ENCODE results near the gene LRMDA.

DNA sequence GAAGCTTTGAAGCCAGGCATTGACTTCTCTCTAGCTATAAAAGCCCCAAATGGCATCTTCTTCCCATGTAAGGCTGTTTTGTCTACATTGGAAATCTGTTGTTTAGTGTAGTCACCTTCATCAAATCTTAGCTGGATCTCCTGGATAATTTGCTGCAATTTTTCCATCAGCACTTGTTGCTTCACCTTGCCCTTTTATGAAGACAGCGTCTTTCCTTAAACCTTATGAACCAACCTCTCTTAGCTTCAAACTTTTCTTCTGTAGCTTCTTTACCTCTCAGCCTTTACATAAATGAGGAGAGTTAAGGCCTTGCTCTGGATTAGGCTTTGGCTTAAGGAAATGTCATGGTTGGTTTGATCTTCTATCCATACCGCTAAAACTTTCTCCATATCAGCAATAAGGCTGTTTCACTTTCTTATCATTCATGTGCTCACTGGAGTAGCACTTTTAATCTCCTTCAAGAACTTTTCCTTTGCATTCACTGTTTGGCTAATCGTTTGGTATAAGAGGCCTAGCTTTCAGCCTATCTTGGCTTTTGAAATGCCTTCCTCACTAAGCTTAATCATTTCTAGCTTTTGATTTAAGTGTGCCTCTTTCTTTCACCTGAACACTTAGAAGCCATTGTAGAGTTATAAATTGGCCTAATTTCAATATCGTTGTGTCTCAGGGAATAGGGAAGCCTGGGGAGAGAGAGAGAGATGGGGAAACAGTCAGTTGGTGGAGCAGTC, 803.2 kb downstream of the LRMDA start:
- TF ChIP-seq, protein P1, sequence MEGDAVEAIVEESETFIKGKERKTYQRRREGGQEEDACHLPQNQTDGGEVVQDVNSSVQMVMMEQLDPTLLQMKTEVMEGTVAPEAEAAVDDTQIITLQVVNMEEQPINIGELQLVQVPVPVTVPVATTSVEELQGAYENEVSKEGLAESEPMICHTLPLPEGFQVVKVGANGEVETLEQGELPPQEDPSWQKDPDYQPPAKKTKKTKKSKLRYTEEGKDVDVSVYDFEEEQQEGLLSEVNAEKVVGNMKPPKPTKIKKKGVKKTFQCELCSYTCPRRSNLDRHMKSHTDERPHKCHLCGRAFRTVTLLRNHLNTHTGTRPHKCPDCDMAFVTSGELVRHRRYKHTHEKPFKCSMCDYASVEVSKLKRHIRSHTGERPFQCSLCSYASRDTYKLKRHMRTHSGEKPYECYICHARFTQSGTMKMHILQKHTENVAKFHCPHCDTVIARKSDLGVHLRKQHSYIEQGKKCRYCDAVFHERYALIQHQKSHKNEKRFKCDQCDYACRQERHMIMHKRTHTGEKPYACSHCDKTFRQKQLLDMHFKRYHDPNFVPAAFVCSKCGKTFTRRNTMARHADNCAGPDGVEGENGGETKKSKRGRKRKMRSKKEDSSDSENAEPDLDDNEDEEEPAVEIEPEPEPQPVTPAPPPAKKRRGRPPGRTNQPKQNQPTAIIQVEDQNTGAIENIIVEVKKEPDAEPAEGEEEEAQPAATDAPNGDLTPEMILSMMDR (IDR thresholded peaks at IDR 0.05): no peak
- no peak for TF ChIP-seq POLR2A (IDR thresholded peaks at IDR 0.05)
- no peak for TF ChIP-seq EP300 (IDR thresholded peaks at IDR 0.05)
- no peak for TF ChIP-seq POLR2AphosphoS5 (IDR thresholded peaks at IDR 0.05)

All from sigmoid colon (tissue), 4 donors.